ENCODE measurements around the gene G2E3. TPM values are rescaled to one million over a fixed set of nuclear protein-coding genes. Genes with fewer than 3 reads are reported as not detected.
A peak's percentile ranks its signal among the peaks of the same experiment; 100 is the strongest.

The G2E3 gene
- total RNA-seq, 1 donor from 2014 or later: 7.6 TPM

GRCh38 chr14:30657050-30657449 lies 98.1 kb downstream of the G2E3 start:
- no peak for TF ChIP-seq CTCF (IDR thresholded peaks at IDR 0.05; ENCODE audit: borderline replicate concordance)
- Histone ChIP-seq H3K4me3 (no peak overlapping the region), H3K4me1 (peaks cover 2% of the 10 kb centered on the region), H3K9me3 (replicated peaks) (no peaks in the 10 kb centered on the region), H3K36me3 (peaks cover 66% of the 10 kb centered on the region), H3K27ac (replicated peaks) (no peak overlapping the region), H3K27me3 (ENCODE audit: low read depth) (no peaks in the 10 kb centered on the region)
- intact Hi-C loops (cut with micrococcal nuclease): no loop called here
- DNase-seq: no peak

DNA sequence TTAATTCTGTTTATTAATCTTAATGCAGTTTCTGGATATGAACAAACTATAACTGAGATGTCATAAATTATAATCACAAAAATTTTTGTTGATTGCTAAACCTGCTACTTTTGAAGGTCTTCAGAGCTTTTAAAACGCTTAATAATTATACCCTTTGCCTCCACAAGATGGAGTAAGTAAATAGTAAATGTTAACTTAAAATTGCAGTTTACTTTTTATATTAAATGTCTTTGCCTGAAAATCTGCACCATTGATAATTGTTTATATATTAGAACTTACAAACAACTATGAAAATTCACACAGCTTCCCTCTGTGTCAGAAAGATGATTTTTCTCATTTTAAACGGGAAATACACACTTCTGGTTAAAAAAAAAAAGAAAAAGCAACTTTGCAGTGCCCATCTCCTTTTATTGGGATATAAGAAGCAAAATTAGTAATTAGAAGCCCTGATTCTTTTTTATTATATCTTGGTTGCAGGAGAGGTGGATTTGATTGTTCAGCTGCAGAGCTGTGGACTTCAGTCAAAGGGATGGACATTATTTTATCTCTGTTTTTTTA lies 98.7 kb downstream of the G2E3 start:
- peaks cover 62% of the 10 kb centered on the region for H3K36me3 ChIP-seq
- H3K27ac ChIP-seq (replicated peaks): no peak overlapping the region
- H3K27me3 ChIP-seq (ENCODE audit: low read depth): no peaks in the 10 kb centered on the region
- intact Hi-C loops (cut with micrococcal nuclease): no loop called here
- no peak for DNase-seq
- no peaks in the 10 kb centered on the region for H3K9me3 ChIP-seq (replicated peaks)
- H3K4me1 ChIP-seq: peaks cover 8% of the 10 kb centered on the region
- peak; percentile 47 for TF ChIP-seq CTCF (IDR thresholded peaks at IDR 0.05; ENCODE audit: borderline replicate concordance)
- H3K4me3 ChIP-seq: no peak overlapping the region

DNA sequence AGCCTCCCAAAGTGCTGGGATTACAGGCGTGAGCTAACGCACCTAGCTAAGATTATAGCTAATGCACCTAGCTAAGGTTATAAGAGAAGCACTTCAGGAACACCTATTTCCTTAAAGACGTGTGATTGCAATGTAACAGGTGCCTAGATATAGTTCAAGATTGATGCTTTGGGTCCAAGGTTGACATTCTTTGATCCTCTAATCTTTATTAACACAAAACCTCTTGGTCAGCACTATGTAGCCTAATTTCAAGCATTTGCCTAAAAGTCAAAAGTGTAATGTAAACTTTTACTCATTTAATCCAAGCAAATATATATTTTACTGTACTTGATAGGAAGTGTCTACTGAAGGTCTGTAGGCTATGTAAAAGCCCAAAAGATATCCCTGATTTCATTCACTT lies 99.7 kb downstream of the G2E3 start:
- Histone ChIP-seq H3K4me1 (peaks cover 11% of the 10 kb centered on the region), H3K36me3 (peaks cover 58% of the 10 kb centered on the region), H3K9me3 (replicated peaks) (no peaks in the 10 kb centered on the region), H3K27ac (replicated peaks) (no peak overlapping the region), H3K4me3 (no peak overlapping the region), H3K27me3 (ENCODE audit: low read depth) (no peaks in the 10 kb centered on the region)
- intact Hi-C loops (cut with micrococcal nuclease): no loop called here
- TF ChIP-seq CTCF (IDR thresholded peaks at IDR 0.05; ENCODE audit: borderline replicate concordance): no peak
- DNase-seq: no peak

DNA sequence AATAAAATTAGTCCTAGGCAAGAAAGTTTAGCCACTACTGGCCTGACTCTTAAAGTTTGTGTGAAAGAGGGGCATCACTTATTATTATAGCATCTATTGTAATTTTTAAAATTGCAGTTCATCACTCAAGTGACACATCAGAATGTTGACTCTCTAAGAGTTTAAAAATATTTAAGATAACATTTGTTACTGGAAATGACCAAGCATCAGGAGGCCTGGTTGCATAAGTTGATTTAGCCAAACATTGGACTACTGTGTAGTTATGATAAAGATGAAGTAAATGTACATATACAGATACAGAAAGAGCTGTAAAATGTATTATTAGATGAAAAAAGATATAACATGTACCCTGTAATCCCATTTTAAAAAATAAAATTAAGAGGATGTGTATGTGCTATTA lies 110.6 kb downstream of the G2E3 start:
- H3K4me3 ChIP-seq: no peak overlapping the region
- DNase-seq: no peak
- H3K27me3 ChIP-seq (ENCODE audit: low read depth): no peaks in the 10 kb centered on the region
- H3K27ac ChIP-seq (replicated peaks): no peak overlapping the region
- intact Hi-C loops (cut with micrococcal nuclease): no loop called here
- TF ChIP-seq CTCF (IDR thresholded peaks at IDR 0.05; ENCODE audit: borderline replicate concordance): no peak
- no peaks in the 10 kb centered on the region for H3K9me3 ChIP-seq (replicated peaks)
- H3K4me1 ChIP-seq: peaks cover 22% of the 10 kb centered on the region
- H3K36me3 ChIP-seq: peaks cover 16% of the 10 kb centered on the region

Other genes with a start within 250 kb of the G2E3 start
- 34.8 TPM for gene SCFD1, start 63.2 kb downstream of the G2E3 start, total RNA-seq

Measured in left ventricle myocardium inferior (tissue), 1 donor.